Activated T-cell treated with anti-CD3 and anti-CD28 coated beads, Interleukin-2, amount 50 U/mL, for 24 hours (primary cell): ENCODE data around the gene MAPKAP1.
"Not testable (repeated sequence)": the region's sequence is repeated elsewhere in the genome, so short reads cannot be mapped to it uniquely, and the experiment has no call there.

Experiments used
- DNase-seq: peaks from one replicate; pipeline ENCODE4 v3.0.0-alpha.2; 2020
- H3K27ac Mint-ChIP-seq: 2 replicates; pipeline ENCODE4 v1.8.0; 2020; ENCODE audit warnings: mild to moderate bottlenecking, mixed read lengths
- H3K27me3 Mint-ChIP-seq: 2 replicates; pipeline ENCODE4 v1.8.0; 2020; ENCODE audit warnings: mixed read lengths
- H3K36me3 Mint-ChIP-seq: 2 replicates; pipeline ENCODE4 v1.8.0; 2020; ENCODE audit warnings: low read depth, mixed read lengths
- H3K4me1 Mint-ChIP-seq: 2 replicates; pipeline ENCODE4 v1.8.0; 2020; ENCODE audit warnings: low read depth, mixed read lengths
- H3K4me3 Mint-ChIP-seq: 2 replicates; pipeline ENCODE4 v1.8.0; 2020; ENCODE audit warnings: mild to moderate bottlenecking, moderate library complexity, mixed read lengths
- H3K9me3 Mint-ChIP-seq: 2 replicates; pipeline ENCODE4 v1.8.0; 2020; ENCODE audit warnings: mixed read lengths

The MAPKAP1 gene

GRCh38 chr9:125574126-125574877 lies 132.7 kb downstream of the MAPKAP1 start:
- Mint-ChIP-seq H3K36me3 (peaks cover 70% of the 10 kb centered on the region), H3K9me3 (peaks cover 21% of the 10 kb centered on the region), H3K4me1 (no peaks in the 10 kb centered on the region), H3K27ac (no peak overlapping the region), H3K4me3 (no peak overlapping the region), H3K27me3 (no peaks in the 10 kb centered on the region)
- no peak for DNase-seq

- H3K27ac Mint-ChIP-seq, H3K4me1 Mint-ChIP-seq, DNase-seq, H3K27me3 Mint-ChIP-seq, H3K4me3 Mint-ChIP-seq: not testable (repeated sequence)
- Mint-ChIP-seq H3K9me3 (peaks cover 21% of the 10 kb centered on the region), H3K36me3 (peaks cover 66% of the 10 kb centered on the region)
Observed at GRCh38 chr9:125572461-125572860, 134.5 kb downstream of the MAPKAP1 start.

- H3K27me3 Mint-ChIP-seq, DNase-seq, H3K27ac Mint-ChIP-seq, H3K4me3 Mint-ChIP-seq, H3K4me1 Mint-ChIP-seq: not testable (repeated sequence)
- Mint-ChIP-seq H3K36me3 (peaks cover 67% of the 10 kb centered on the region), H3K9me3 (peaks cover 21% of the 10 kb centered on the region)
Observed at GRCh38 chr9:125571824-125572223, 135.2 kb downstream of the MAPKAP1 start.

- no peak overlapping the region for H3K27ac Mint-ChIP-seq
- peaks cover 21% of the 10 kb centered on the region for H3K9me3 Mint-ChIP-seq
- H3K4me3 Mint-ChIP-seq: no peak overlapping the region
- H3K36me3 Mint-ChIP-seq: peaks cover 62% of the 10 kb centered on the region
- DNase-seq: no peak
- no peaks in the 10 kb centered on the region for H3K27me3 Mint-ChIP-seq
- H3K4me1 Mint-ChIP-seq: peaks cover 14% of the 10 kb centered on the region
Observed at GRCh38 chr9:125570246-125570645, 136.8 kb downstream of the MAPKAP1 start.

GRCh38 chr9:125568621-125569020 lies 138.4 kb downstream of the MAPKAP1 start:
- no peaks in the 10 kb centered on the region for H3K27me3 Mint-ChIP-seq

GRCh38 chr9:125566051-125566450 lies 141.0 kb downstream of the MAPKAP1 start:
- H3K27me3 Mint-ChIP-seq, H3K9me3 Mint-ChIP-seq, H3K4me3 Mint-ChIP-seq, H3K27ac Mint-ChIP-seq, DNase-seq: not testable (repeated sequence)
- Mint-ChIP-seq H3K36me3 (peaks cover 23% of the 10 kb centered on the region), H3K4me1 (peaks cover 40% of the 10 kb centered on the region)

More at GRCh38 chr9:125568621-125569020, 138.4 kb downstream of the MAPKAP1 start:
- Mint-ChIP-seq H3K4me3 (no peak overlapping the region), H3K36me3 (peaks cover 47% of the 10 kb centered on the region), H3K4me1 (peaks cover 21% of the 10 kb centered on the region), H3K9me3 (peaks cover 16% of the 10 kb centered on the region), H3K27ac (no peak overlapping the region)
- DNase-seq: no peak

GRCh38 chr9:125565126-125565525 lies 141.9 kb downstream of the MAPKAP1 start:
- Mint-ChIP-seq H3K27me3 (no peaks in the 10 kb centered on the region), H3K4me1 (peaks cover 43% of the 10 kb centered on the region), H3K4me3 (no peak overlapping the region), H3K9me3 (no peaks in the 10 kb centered on the region), H3K27ac (no peak overlapping the region), H3K36me3 (peaks cover 20% of the 10 kb centered on the region)
- no peak for DNase-seq

- no peak overlapping the region for H3K4me3 Mint-ChIP-seq
- H3K36me3 Mint-ChIP-seq: peaks cover 19% of the 10 kb centered on the region
- H3K27ac Mint-ChIP-seq: no peak overlapping the region
- no peaks in the 10 kb centered on the region for H3K27me3 Mint-ChIP-seq
- H3K9me3 Mint-ChIP-seq: no peaks in the 10 kb centered on the region
- H3K4me1 Mint-ChIP-seq: peaks cover 43% of the 10 kb centered on the region
- no peak for DNase-seq
Observed at GRCh38 chr9:125564631-125565030, 142.4 kb downstream of the MAPKAP1 start.

- H3K27me3 Mint-ChIP-seq: no peaks in the 10 kb centered on the region
Observed at GRCh38 chr9:125561509-125562148, 145.4 kb downstream of the MAPKAP1 start.

GRCh38 chr9:125559894-125560293 lies 147.1 kb downstream of the MAPKAP1 start:
- peaks cover 27% of the 10 kb centered on the region for H3K4me1 Mint-ChIP-seq
- no peaks in the 10 kb centered on the region for H3K9me3 Mint-ChIP-seq
- DNase-seq: no peak
- H3K36me3 Mint-ChIP-seq: peaks cover 44% of the 10 kb centered on the region
- no peak overlapping the region for H3K27ac Mint-ChIP-seq
- H3K4me3 Mint-ChIP-seq: no peak overlapping the region
- no peaks in the 10 kb centered on the region for H3K27me3 Mint-ChIP-seq

More at GRCh38 chr9:125561509-125562148, 145.4 kb downstream of the MAPKAP1 start:
- Mint-ChIP-seq H3K4me1 (peaks cover 36% of the 10 kb centered on the region), H3K36me3 (peaks cover 38% of the 10 kb centered on the region), H3K4me3 (no peak overlapping the region), H3K9me3 (no peaks in the 10 kb centered on the region), H3K27ac (peak overlapping the region; percentile 13)
- no peak for DNase-seq

GRCh38 chr9:125559194-125559593 lies 147.8 kb downstream of the MAPKAP1 start:
- Mint-ChIP-seq H3K4me1 (peaks cover 21% of the 10 kb centered on the region), H3K27me3 (no peaks in the 10 kb centered on the region), H3K9me3 (no peaks in the 10 kb centered on the region), H3K27ac (no peak overlapping the region), H3K4me3 (no peak overlapping the region), H3K36me3 (peaks cover 45% of the 10 kb centered on the region)
- DNase-seq: no peak

- H3K9me3 Mint-ChIP-seq: no peaks in the 10 kb centered on the region
- H3K4me3 Mint-ChIP-seq: no peak overlapping the region
- peaks cover 50% of the 10 kb centered on the region for H3K36me3 Mint-ChIP-seq
- H3K27ac Mint-ChIP-seq: no peak overlapping the region
- H3K27me3 Mint-ChIP-seq: no peaks in the 10 kb centered on the region
- peaks cover 21% of the 10 kb centered on the region for H3K4me1 Mint-ChIP-seq
- DNase-seq: peak; percentile 36
Observed at GRCh38 chr9:125558453-125559092, 148.4 kb downstream of the MAPKAP1 start.

GRCh38 chr9:125556046-125556721 lies 150.8 kb downstream of the MAPKAP1 start:
- Mint-ChIP-seq H3K36me3 (peaks cover 56% of the 10 kb centered on the region), H3K4me3 (no peak overlapping the region), H3K4me1 (peaks cover 3% of the 10 kb centered on the region), H3K27me3 (no peaks in the 10 kb centered on the region), H3K9me3 (no peaks in the 10 kb centered on the region), H3K27ac (no peak overlapping the region)
- no peak for DNase-seq

- Mint-ChIP-seq H3K36me3 (peaks cover 62% of the 10 kb centered on the region), H3K4me3 (no peak overlapping the region), H3K27ac (no peak overlapping the region), H3K9me3 (no peaks in the 10 kb centered on the region), H3K27me3 (no peaks in the 10 kb centered on the region), H3K4me1 (no peaks in the 10 kb centered on the region)
- no peak for DNase-seq
Observed at GRCh38 chr9:125554726-125555125, 152.3 kb downstream of the MAPKAP1 start.
